Measurements from ENCODE around the gene JPH3. TPM values are rescaled to one million over a fixed set of nuclear protein-coding genes. Genes with fewer than 3 reads are reported as not detected.

Gene JPH3
- total RNA-seq, 1 experiment from 2014 or later: 32.7 TPM

- H3K56ac ChIP-seq (ENCODE audit: insufficient read length, low read depth, low read length): no peak overlapping the region
- H3K9me3 ChIP-seq (ENCODE audit: control insufficient read depth, low read depth, low read length): no peaks in the 10 kb centered on the region
- no peak overlapping the region for H3K4me2 ChIP-seq (ENCODE audit: insufficient read depth, insufficient read length, low read length)
- H3K79me2 ChIP-seq (ENCODE audit: insufficient read depth, low read length): no peaks in the 10 kb centered on the region
- no CpG with 5 or more reads among the region's 14 CpGs for WGBS (ENCODE audit: extremely low coverage, insufficient read length, low lambda C conversion rate)
- H4K91ac ChIP-seq (ENCODE audit: insufficient read length, low read depth, low read length): no peak overlapping the region
- no peak overlapping the region for H3K27ac ChIP-seq (ENCODE audit: insufficient read length, low read depth, low read length)
- no peak overlapping the region for H4K8ac ChIP-seq (replicated peaks; ENCODE audit: insufficient read length, low read depth, low read length)
- no peak overlapping the region for H3T11ph ChIP-seq (ENCODE audit: low read length)
- Mint-ChIP-seq H3K9me3 (no peaks in the 10 kb centered on the region), H3K27me3 (ENCODE audit: low read depth) (no peaks in the 10 kb centered on the region), H3K4me3 (no peak overlapping the region), H3K27ac (peak overlapping the region in 1 of 3 experiments; percentile 15; a peak in 1 of 7 replicates), H3K4me1 (peaks cover 35 to 54% of the 10 kb centered on the region in 2 experiments), H3K36me3 (ENCODE audit: insufficient read depth in 1 of 3, low read depth in 3 of 3) (peaks cover 3 to 8% (median 7%) of the 10 kb centered on the region in 3 experiments; a peak in 5 of 7 replicates)
- no peak overlapping the region for H2AFZ ChIP-seq (ENCODE audit: low read length)
- no peak for TF ChIP-seq CTCF (conservative IDR thresholded peaks at IDR 0.05)
- no peaks in the 10 kb centered on the region for H3K79me1 ChIP-seq (ENCODE audit: insufficient read depth, low read depth, low read length, poor library complexity, severe bottlenecking)
- H3K18ac ChIP-seq (ENCODE audit: insufficient read length, low read depth, low read length): no peak overlapping the region
- no peak overlapping the region for H2BK15ac ChIP-seq (ENCODE audit: low read depth, low read length)
- H3K23ac ChIP-seq (ENCODE audit: insufficient read length, low read depth, low read length): no peak overlapping the region
- no peak for DNase-seq
- H2BK5ac ChIP-seq (ENCODE audit: insufficient read length, low read length): no peak overlapping the region
- no peak overlapping the region; the same call in 1 of the 2 replicates for H3K14ac ChIP-seq (ENCODE audit: insufficient read depth, low read length)
- H2AK5ac ChIP-seq (ENCODE audit: insufficient read length, low read length): no peak overlapping the region
- H3K9ac ChIP-seq (ENCODE audit: extremely low read depth, insufficient read length, low read length): no peak overlapping the region
- no peaks in the 10 kb centered on the region; the same call in 1 of the 2 replicates for H3K4me1 ChIP-seq (ENCODE audit: insufficient read depth, low read length)
- no peak overlapping the region for H2BK20ac ChIP-seq (ENCODE audit: low read depth, low read length, poor library complexity, severe bottlenecking)
- H3K4ac ChIP-seq (ENCODE audit: low read depth, low read length): no peak overlapping the region
- no peak overlapping the region for H2BK12ac ChIP-seq (ENCODE audit: insufficient read length, low read depth, low read length)
- no peak overlapping the region for H4K5ac ChIP-seq (ENCODE audit: insufficient read length, low read depth, low read length)
- no peaks in the 10 kb centered on the region for H3K23me2 ChIP-seq (ENCODE audit: insufficient read length, low read depth, low read length, poor library complexity, severe bottlenecking)
- peaks cover 2% of the 10 kb centered on the region for H4K20me1 ChIP-seq (ENCODE audit: control insufficient read depth, insufficient read depth, insufficient read length)
- H2BK120ac ChIP-seq (ENCODE audit: low read depth, low read length, poor library complexity, severe bottlenecking): no peak overlapping the region
- no peaks in the 10 kb centered on the region for H3K27me3 ChIP-seq (ENCODE audit: insufficient read depth, low read length)
Measured at GRCh38 chr16:87656328-87656727, 54.0 kb downstream of the JPH3 start.

Measured in H9 (cell line).